IPS-11a (cell line): ENCODE data around the gene ZNF334.

Source experiments
- H3K4me3 ChIP-seq: one replicate; pipeline ENCODE4 v1.5.1; 2013; ENCODE audit warnings: low read depth, low read length, control low read depth

The ZNF334 gene

GRCh38 chr20:46546298-46546697, 32.9 kb upstream of the ZNF334 start:
- H3K4me3 ChIP-seq = no peak overlapping the region

DNA sequence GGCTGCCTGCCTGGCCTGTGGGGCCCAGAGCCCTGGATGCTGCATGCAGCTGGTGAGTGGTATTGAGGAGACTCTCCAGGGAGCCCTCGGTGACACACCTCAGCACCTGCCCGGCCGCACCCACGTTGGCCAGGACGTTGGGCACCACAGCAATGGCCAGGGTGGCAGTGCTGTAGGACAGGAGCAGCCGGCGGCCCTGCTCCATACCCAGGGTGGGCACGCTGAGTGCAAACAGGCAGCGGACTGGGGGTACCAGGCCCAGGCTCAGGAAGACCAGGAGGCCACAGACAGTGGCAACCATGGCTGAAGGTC, 32.4 kb upstream of the ZNF334 start:
- H3K4me3 ChIP-seq = no peak overlapping the region

- no peak overlapping the region for H3K4me3 ChIP-seq
Measured at GRCh38 chr20:46545077-46545826, 31.9 kb upstream of the ZNF334 start.

- no peak overlapping the region for H3K4me3 ChIP-seq
Measured at GRCh38 chr20:46544576-46544975, 31.2 kb upstream of the ZNF334 start.

DNA sequence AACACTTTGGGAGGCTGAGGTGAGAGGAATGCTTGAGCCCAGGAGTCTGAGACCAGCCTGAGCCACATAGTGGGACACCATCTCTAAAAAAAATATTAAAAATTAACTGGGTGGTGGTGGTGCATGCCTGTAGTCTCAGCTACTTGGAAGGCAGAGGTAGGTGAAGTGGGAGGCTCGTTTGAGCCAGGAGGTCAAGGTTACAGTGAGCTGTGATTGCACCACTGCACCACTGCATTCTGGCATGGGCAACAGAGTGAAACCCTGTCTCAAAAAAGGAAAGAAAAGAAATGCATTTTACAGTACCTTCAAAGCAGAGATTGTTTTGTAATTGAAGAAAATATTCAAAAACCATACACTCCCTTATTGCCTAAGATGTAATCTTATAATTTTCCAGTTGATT, 30.6 kb upstream of the ZNF334 start:
- no peak overlapping the region for H3K4me3 ChIP-seq

- H3K4me3 ChIP-seq = no peak overlapping the region
Measured at GRCh38 chr20:46543033-46543432, 29.7 kb upstream of the ZNF334 start.

DNA sequence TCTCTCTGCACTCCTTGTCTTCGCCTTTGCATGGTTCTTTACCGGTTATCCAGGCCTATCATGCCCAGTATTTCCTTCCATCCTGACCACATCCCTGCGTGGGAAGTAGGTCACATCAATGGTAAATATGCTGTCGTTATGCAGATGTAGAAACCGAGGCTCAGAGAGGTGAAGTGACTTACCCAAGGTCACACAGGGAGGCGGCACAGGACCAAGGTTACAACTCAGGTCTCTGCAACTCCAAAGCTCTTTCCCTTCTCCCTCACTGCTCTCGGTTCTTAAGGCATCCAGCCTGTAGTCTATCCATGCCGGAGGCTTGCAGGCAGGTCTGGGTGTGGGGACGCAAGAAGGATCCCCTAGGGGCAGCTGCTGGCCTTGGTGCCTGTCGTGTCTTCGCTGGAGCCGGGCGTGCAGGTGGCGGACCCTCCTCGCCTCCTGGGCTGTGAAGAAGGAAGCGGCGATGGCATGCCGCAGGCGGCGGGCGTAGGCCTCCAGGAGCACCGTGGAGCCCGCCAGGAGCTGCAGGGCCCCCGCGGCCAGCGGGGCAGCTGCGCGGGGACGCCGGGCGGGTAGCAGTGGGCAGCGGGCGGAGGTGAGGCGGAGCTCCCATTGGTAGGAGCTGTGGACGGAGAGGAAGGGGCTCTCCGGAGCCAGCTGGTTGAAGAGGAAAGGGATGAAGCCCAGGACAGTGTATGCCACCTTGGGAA, 28.0 kb upstream of the ZNF334 start:
- H3K4me3 ChIP-seq = no peak overlapping the region

- H3K4me3 ChIP-seq = no peak overlapping the region
Measured at GRCh38 chr20:46539113-46539512, 25.8 kb upstream of the ZNF334 start.

- H3K4me3 ChIP-seq = no peak overlapping the region
Measured at GRCh38 chr20:46530640-46531039, 17.3 kb upstream of the ZNF334 start.

DNA sequence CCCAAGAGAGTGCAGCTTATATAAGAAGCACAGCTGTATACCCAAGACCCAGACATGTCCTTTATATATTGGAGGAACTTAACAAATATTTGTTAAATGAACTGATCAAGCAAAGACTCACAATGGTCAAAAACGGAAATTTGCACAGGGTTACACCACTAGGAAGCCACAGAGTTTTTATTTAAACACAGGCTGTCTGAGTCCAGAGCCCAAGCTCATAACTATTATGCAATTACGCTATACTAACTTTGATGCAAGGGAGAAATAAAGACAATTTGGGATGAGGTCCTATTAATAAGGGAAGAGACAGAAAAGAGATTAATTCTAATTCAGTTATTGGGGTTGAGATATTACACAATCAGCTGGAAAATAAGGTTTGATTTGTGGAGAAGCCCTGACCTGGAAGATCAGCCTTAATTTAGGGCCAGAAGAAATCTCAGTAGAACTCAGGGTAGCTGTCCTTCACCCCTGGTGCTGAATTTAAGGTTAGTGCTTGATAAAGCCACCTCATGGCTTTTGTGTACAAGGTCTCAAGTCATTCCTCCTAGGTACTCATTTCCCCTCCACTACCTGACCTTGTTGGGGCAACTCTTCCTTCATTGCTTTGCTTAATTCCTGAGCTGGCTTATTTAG, 10.5 kb upstream of the ZNF334 start:
- no peak overlapping the region for H3K4me3 ChIP-seq

- H3K4me3 ChIP-seq = no peak overlapping the region
Measured at GRCh38 chr20:46523108-46523507, 9.7 kb upstream of the ZNF334 start.

DNA sequence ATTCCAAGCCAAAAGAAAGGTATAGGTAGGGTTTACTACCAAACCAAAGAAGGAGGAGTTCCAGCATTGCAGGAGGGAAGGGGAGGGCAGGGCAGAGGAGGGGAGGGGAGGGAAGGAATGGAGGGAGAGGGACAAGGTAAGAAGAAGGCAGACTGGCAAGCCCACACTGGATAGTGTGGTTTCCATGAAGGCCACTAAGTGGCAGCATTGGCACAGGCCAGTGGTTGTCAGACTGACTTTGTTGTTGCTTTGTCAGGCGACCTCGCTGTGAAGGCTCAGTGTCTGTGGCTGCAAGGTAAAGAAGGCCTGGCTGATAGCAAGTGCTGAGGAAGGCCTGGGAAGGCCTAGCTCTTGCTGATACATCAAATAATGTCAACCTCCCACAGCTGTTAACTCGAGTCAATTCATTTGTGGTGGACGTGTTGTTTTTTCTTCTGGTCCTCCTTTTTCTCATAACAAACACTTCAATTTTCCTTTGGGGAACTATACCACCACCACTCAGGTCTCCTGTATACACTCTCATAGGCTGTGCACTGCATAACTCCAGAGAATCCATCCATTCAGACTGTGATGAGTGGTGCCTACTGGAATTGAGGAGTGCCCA, 7.7 kb upstream of the ZNF334 start:
- no peak overlapping the region for H3K4me3 ChIP-seq

GRCh38 chr20:46520540-46520939, 7.2 kb upstream of the ZNF334 start:
- H3K4me3 ChIP-seq = no peak overlapping the region

DNA sequence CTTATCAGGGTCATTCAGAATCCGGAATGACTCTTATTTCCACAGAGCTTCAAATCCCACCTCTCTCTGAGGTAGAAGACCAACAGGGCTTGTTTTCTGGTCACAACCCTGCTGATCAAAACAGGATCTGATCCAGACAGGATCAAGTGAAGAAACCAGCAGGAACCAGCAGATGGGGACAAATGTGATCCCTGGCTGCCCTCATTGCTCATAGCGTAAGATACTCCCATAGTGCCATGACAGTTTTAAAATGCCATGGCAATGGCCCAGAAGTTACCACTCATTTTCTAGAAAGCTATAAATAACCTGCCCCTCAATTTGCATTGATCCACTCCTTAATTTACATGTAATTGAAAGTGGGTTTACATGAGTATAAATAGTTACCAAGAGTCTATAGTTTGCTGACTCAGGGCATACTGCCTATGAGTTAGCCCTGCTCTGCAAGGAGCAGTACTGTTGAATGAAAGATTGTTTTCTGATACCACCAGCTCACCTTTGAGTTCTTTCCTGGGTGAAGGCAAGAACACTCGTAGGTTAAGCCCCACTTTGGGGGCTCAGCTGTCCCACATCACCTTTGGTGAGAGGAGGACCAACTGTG, 6.2 kb upstream of the ZNF334 start:
- no peak overlapping the region for H3K4me3 ChIP-seq

GRCh38 chr20:46509523-46509922, 3.8 kb downstream of the ZNF334 start:
- H3K4me3 ChIP-seq = no peak overlapping the region

- H3K4me3 ChIP-seq = no peak overlapping the region
Measured at GRCh38 chr20:46507760-46508407, 5.5 kb downstream of the ZNF334 start.

- no peak overlapping the region for H3K4me3 ChIP-seq
Measured at GRCh38 chr20:46505506-46505905, 7.9 kb downstream of the ZNF334 start.

GRCh38 chr20:46501961-46502360, 11.4 kb downstream of the ZNF334 start:
- H3K4me3 ChIP-seq = no peak overlapping the region

GRCh38 chr20:46501337-46501942, 11.9 kb downstream of the ZNF334 start:
- H3K4me3 ChIP-seq = no peak overlapping the region

- H3K4me3 ChIP-seq = no peak overlapping the region
Measured at GRCh38 chr20:46494077-46494476, 19.3 kb downstream of the ZNF334 start.

GRCh38 chr20:46491354-46491753, 22.0 kb downstream of the ZNF334 start:
- no peak overlapping the region for H3K4me3 ChIP-seq
